GM08714 (cell line): ENCODE results near the gene CHRM2.
"Not testable (repeated sequence)": the region's sequence is repeated elsewhere in the genome, so short reads cannot be mapped to it uniquely, and the experiment has no call there.

Source experiments
- H3K4me3 ChIP-seq: fragments of 200-500 bp; sonication (Bioruptor generic); 2 replicates; pipeline ENCODE4 v1.5.1; 2014; ENCODE audit warnings: mild to moderate bottlenecking, low read length, inconsistent platforms
- ZNF274 ChIP-seq: IDR thresholded peaks from 2 replicates; pipeline ENCODE4 v1.6.1; 2012; ENCODE audit warnings: mild to moderate bottlenecking, low read depth, low read length

Gene CHRM2

DNA sequence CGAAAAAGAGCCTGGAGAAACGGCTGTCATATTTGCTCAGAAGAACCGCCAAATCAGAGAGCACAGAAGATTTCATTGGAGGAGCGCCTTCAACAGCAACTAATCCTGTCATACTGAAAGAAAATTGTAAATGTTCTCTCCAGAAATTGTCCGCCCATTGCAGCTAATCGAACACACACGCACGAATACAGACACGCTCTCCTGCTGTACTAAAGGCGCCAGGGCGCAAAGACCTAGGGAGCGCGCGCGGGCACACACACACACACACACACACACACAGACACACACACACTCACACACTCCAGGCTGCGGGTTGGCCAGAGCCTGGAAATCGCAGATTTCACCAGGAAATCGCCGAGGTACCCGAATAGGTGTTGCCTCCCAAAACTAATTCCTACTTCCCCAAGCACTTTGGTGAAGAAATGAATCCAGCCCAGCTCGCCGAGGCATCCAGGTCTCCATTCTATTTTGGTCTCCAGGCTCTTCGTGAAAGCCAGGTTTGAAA lies at the start of gene CHRM2:
Gene CHRM2 (plus strand): TSS at position 157 of the 505 bp plus-strand sequence. CDS start 146,214 bp downstream, outside the sequence.
- no peak for TF ChIP-seq ZNF274
- H3K4me3 ChIP-seq = no peak within 1 kb of the TSS

- H3K4me3 ChIP-seq = not testable (repeated sequence)
Observed at GRCh38 chr7:136831398-136831797, 37.1 kb upstream of the CHRM2 start.

DNA sequence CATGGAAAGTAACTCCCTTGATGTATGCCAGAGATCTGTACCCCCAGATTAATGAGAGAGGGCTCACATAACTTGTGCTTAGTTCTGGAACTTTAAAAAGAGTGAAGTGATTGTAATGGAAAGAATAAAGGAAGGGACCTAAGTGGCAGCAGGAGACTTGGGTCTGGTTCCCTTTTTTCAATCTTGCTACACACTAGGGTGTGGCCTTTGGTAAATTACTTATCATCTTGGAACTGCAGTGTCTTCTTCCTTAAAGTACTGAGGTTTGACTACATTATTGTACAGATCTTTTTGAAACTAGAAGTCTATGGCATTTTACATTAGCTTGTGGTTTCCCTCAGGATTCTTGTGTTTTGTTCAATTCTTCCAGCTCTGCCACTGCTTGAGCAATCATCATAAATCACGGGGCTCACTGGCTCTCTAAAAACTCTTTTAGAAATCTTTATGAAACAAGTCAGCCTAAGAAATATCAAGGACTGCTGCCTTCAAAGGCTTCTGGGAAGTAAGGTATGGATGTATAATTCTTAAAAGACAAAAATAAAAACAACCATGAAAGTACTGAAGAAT lies 22.5 kb upstream of the CHRM2 start:
- H3K4me3 ChIP-seq = no peak overlapping the region
- no peak for TF ChIP-seq ZNF274

DNA sequence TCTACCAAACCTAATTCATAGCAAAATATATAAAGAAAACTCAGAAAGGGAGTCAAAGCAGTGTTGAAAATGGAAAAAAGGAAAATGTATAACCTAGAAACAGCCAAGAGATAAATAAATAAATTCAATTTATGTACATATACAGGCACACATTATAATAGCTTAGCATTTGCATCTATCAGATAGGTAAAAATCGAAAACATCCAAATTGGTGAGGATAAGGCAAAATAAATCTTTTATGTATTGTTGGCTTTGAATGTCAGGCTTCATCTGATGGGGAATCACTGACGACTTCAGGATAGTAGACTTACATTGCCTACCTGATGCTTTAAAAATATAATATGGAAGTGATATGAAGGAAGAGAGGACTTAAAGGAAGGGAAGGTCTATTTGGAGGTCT lies 20.6 kb upstream of the CHRM2 start:
- no peak overlapping the region for H3K4me3 ChIP-seq
- TF ChIP-seq ZNF274 = no peak

- TF ChIP-seq ZNF274 = no peak
- H3K4me3 ChIP-seq = no peak overlapping the region
Observed at GRCh38 chr7:136853654-136854053, 14.8 kb upstream of the CHRM2 start.

- H3K4me3 ChIP-seq = no peak overlapping the region
- no peak for TF ChIP-seq ZNF274
Observed at GRCh38 chr7:136857573-136857972, 10.9 kb upstream of the CHRM2 start.

- TF ChIP-seq ZNF274 = no peak
- no peak overlapping the region for H3K4me3 ChIP-seq
Observed at GRCh38 chr7:136859803-136860202, 8.6 kb upstream of the CHRM2 start.

GRCh38 chr7:136865236-136865635 lies 3.2 kb upstream of the CHRM2 start:
- no peak for TF ChIP-seq ZNF274
- no peak overlapping the region for H3K4me3 ChIP-seq

DNA sequence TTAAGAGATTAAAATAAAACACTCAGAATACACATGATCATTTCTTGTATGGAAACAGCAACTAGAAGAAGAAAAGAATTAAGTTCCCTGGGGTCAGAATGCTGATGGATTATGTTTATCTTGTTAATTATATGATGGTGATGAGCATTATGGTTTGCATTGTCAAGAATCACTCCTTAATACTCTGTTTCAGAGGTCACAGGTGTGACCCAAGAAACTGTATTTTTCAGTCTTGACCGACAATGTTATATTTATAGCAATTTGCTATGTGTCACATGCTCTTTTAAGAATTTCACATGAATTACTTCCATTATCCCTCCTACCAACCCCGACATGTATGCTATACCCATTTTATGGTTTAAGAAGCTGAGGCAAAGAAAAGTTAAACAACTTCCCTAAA lies 2.7 kb upstream of the CHRM2 start:
- TF ChIP-seq ZNF274 = no peak
- no peak overlapping the region for H3K4me3 ChIP-seq

DNA sequence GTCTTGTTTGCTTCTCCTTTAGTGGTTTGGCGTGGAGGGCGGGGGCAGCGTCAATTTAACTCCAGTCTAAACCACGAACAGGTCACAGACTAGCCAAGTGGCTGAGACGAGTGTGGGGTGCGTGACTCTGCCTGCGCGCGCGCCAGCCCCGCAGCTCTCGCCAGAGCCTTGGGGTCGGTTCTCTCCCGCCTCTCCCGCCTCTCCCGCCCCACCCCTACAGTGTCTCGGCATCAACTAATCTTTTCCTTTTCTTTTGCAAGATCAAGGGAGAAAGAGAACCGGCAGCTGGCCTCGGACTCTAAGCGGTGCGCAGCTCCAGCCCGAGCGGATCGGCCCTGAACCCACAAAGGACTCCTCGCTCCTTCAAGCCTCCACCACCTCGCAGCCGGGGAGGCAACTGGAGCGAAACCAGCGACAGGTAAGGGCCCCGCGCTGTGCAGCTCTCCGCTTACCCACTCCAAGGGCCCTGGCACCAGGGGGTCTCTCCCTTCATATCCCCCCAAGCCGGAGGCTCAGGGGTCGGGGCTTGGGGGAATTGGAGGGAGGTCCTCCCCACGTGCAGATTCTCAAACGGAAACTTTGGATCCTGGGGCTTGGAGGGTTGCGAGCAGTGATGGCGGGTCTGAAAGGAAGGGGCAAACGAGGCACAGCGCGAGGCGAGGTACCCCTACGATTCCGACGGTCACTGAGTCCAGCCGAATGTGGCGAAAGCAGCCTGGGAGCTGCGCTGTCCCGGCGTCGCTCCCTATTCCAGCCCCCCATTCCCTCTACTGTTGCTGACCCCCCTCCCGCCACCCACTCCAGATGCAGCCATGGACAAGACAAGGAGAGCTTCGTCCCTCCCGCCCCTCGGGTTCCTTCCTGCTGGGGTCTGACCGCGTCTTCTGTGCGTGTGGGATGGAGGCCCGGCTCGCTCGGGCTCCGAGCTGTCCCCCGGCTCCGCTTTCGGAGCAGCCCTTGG lies 829 bp downstream of the CHRM2 start:
- no peak for TF ChIP-seq ZNF274
- H3K4me3 ChIP-seq = no peak overlapping the region

DNA sequence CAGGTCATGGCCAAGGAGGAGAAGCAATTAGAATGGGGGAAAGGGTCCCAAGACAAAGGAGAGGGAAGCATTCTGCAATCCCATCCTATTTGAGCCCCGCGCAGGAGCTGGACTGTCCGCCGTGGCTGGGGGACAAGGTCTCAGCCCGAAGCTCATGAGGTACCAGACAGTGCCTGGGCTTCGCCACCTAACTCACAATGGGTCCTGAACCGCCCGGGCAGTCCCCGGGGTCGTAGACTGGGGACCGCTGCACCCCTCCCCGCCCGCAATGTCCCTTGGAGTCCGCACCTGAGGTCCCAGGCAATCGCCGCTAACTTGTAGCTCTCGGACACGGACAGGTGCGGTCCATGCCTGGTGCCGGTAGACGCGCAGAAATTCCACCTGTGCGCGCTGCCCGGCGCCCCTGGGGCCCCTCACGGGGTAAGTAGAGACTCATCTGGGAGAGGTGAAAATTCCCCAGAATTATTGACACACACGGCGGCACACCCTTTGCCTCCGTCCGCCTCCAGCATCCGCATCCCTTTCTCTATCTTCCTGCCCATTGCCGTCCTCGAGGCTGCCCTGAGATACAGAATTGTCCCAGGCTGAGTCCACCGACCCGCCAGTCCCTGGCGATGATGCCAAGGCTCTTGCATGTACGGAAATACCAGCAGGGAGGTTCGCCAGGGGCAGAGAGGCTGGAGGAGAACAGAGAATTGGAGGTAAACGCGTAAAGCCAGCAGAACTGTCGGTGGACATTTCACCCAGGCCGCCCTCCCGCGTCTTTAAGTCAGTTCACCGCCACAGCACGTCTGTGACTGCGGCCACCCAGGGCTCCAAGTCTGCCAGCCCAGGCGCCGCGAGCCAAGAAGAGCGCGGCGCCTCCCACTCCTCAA lies 1.8 kb downstream of the CHRM2 start:
- no peak for TF ChIP-seq ZNF274
- H3K4me3 ChIP-seq = no peak overlapping the region

- no peak for TF ChIP-seq ZNF274
- no peak overlapping the region for H3K4me3 ChIP-seq
Observed at GRCh38 chr7:136870866-136871487, 2.5 kb downstream of the CHRM2 start.

- H3K4me3 ChIP-seq = no peak overlapping the region
- TF ChIP-seq ZNF274 = no peak
Observed at GRCh38 chr7:136874393-136875032, 6.1 kb downstream of the CHRM2 start.
